ENCODE measurements around the gene EHD4.

EHD4 gene

GRCh38 chr15:41854443-41854842, 117.9 kb downstream of the EHD4 start:
- no peak for DNase-seq (ENCODE audit: extremely low read depth, low read depth)
- TF ChIP-seq CTCF (IDR thresholded peaks at IDR 0.05; ENCODE audit: low read depth, low read length), result no peak

GRCh38 chr15:41853831-41854230, 118.5 kb downstream of the EHD4 start:
- no peak for DNase-seq (ENCODE audit: extremely low read depth, low read depth)
- TF ChIP-seq CTCF (IDR thresholded peaks at IDR 0.05; ENCODE audit: low read depth, low read length), result no peak

- TF ChIP-seq CTCF (IDR thresholded peaks at IDR 0.05; ENCODE audit: low read depth, low read length), result no peak
- no peak for DNase-seq (ENCODE audit: extremely low read depth, low read depth)
Measured at GRCh38 chr15:41852736-41853590, 119.4 kb downstream of the EHD4 start.

- no peak for TF ChIP-seq CTCF (IDR thresholded peaks at IDR 0.05; ENCODE audit: low read depth, low read length)
- DNase-seq (ENCODE audit: extremely low read depth, low read depth), result no peak
Measured at GRCh38 chr15:41851755-41852370, 120.5 kb downstream of the EHD4 start.

- no peak for TF ChIP-seq CTCF (IDR thresholded peaks at IDR 0.05; ENCODE audit: low read depth, low read length)
- no peak for DNase-seq (ENCODE audit: extremely low read depth, low read depth)
Measured at GRCh38 chr15:41851167-41851523, 121.2 kb downstream of the EHD4 start.

- TF ChIP-seq CTCF (IDR thresholded peaks at IDR 0.05; ENCODE audit: low read depth, low read length), result no peak
Measured at GRCh38 chr15:41850482-41851166, 121.7 kb downstream of the EHD4 start.

GRCh38 chr15:41849861-41850260, 122.5 kb downstream of the EHD4 start:
- no peak for TF ChIP-seq CTCF (IDR thresholded peaks at IDR 0.05; ENCODE audit: low read depth, low read length)
- no peak for DNase-seq (ENCODE audit: extremely low read depth, low read depth)

More at GRCh38 chr15:41850482-41851166, 121.7 kb downstream of the EHD4 start:
- no peak for DNase-seq (ENCODE audit: extremely low read depth, low read depth)

Measured in AG09319 (cell line).